ENCODE measurements around the gene ZMYM3.
A peak's percentile ranks its signal among the peaks of the same experiment; 100 is the strongest.
"Not testable (repeated sequence)": the region's sequence is repeated elsewhere in the genome, so short reads cannot be mapped to it uniquely, and the experiment has no call there.

The ZMYM3 gene

GRCh38 chrX:71254092-71254963, at the start of gene ZMYM3:
TSS of gene ZMYM3 (minus strand) at chrX:71254140. CDS start at chrX:71253255, 885 bp downstream.
- DNase-seq = peak; percentile 45

- no peak for DNase-seq
These were observed 48.7 kb upstream of the ZMYM3 start for GRCh38 chrX:71302461-71303213.

- DNase-seq = no peak
These were observed 47.4 kb upstream of the ZMYM3 start, which contains the start of gene ITGB1BP2 for GRCh38 chrX:71301195-71301924. TSS of gene ITGB1BP2 (plus strand) at chrX:71301750. CDS start at chrX:71301807, 57 bp downstream.

GRCh38 chrX:71300495-71300894, 46.6 kb upstream of the ZMYM3 start:
- DNase-seq = not testable (repeated sequence)

- not testable (repeated sequence) for DNase-seq
These were observed 46.1 kb upstream of the ZMYM3 start for GRCh38 chrX:71300064-71300463.

GRCh38 chrX:71298119-71298518, 44.2 kb upstream of the ZMYM3 start:
- DNase-seq = no peak

GRCh38 chrX:71296806-71297205, 42.9 kb upstream of the ZMYM3 start:
- DNase-seq = no peak

GRCh38 chrX:71292669-71293365, 38.9 kb upstream of the ZMYM3 start:
- DNase-seq = no peak

GRCh38 chrX:71291381-71291780, 37.4 kb upstream of the ZMYM3 start:
- DNase-seq = no peak

- no peak for DNase-seq
These were observed 32.0 kb upstream of the ZMYM3 start for GRCh38 chrX:71285929-71286328.

- DNase-seq = peak; percentile 84
These were observed 29.6 kb upstream of the ZMYM3 start, which contains the start of gene NONO for GRCh38 chrX:71283403-71284143. TSS of gene NONO (plus strand) at chrX:71283635. CDS start at chrX:71290638, 7,003 bp downstream.

GRCh38 chrX:71282514-71283402, 28.8 kb upstream of the ZMYM3 start:
- peak; percentile 46 for DNase-seq

- DNase-seq = not testable (repeated sequence)
These were observed 27.4 kb upstream of the ZMYM3 start for GRCh38 chrX:71281300-71281699.

- not testable (repeated sequence) for DNase-seq
These were observed 18.4 kb upstream of the ZMYM3 start for GRCh38 chrX:71272313-71272712.

GRCh38 chrX:71269801-71270395, 16.0 kb upstream of the ZMYM3 start:
- DNase-seq = no peak

GRCh38 chrX:71268624-71269023, 14.7 kb upstream of the ZMYM3 start:
- not testable (repeated sequence) for DNase-seq

- no peak for DNase-seq
These were observed 2.9 kb upstream of the ZMYM3 start for GRCh38 chrX:71256856-71257255.

GRCh38 chrX:71256051-71256450, 2.1 kb upstream of the ZMYM3 start:
- DNase-seq = no peak

- DNase-seq = no peak
These were observed 468 bp downstream of the ZMYM3 start for GRCh38 chrX:71253253-71254091.

All from kidney glomerular epithelial cell (primary cell).